T-helper 2 cell treated with Interferon-gamma antibody and Interleukin-4, amounts not matched to agents 5 μg/mL and 100 μg/mL, for 36 hours (primary cell): ENCODE measurements around the gene IL15RA.
A peak's percentile ranks its signal among the peaks of the same experiment; 100 is the strongest.
"Not testable (repeated sequence)": the region's sequence is repeated elsewhere in the genome, so short reads cannot be mapped to it uniquely, and the experiment has no call there.

Experiments
- DNase-seq: peaks from one replicate; pipeline ENCODE4 v3.0.0; 2021; ENCODE audit warnings: low spot score
- H3K27ac Mint-ChIP-seq: one replicate; pipeline ENCODE4 v1.8.0; 2021; ENCODE audit warnings: mild to moderate bottlenecking, mixed read lengths
- H3K27me3 Mint-ChIP-seq: one replicate; pipeline ENCODE4 v1.8.0; 2021; ENCODE audit warnings: low read depth, mixed read lengths
- H3K36me3 Mint-ChIP-seq: one replicate; pipeline ENCODE4 v1.8.0; 2021; ENCODE audit warnings: low read depth, mixed read lengths
- H3K4me1 Mint-ChIP-seq: one replicate; pipeline ENCODE4 v1.8.0; 2021; ENCODE audit warnings: low read depth, mixed read lengths
- H3K4me3 Mint-ChIP-seq: one replicate; pipeline ENCODE4 v1.8.0; 2022; ENCODE audit warnings: mild to moderate bottlenecking, moderate library complexity, mixed read lengths
- H3K9me3 Mint-ChIP-seq: one replicate; pipeline ENCODE4 v1.8.0; 2021; ENCODE audit warnings: mixed read lengths

The IL15RA gene

GRCh38 chr10:5971315-5971832 lies 6.0 kb downstream of the IL15RA start:
- Mint-ChIP-seq H3K9me3 (no peaks in the 10 kb centered on the region), H3K4me3 (peak overlapping the region; percentile 61), H3K4me1 (peaks cover 47% of the 10 kb centered on the region), H3K27me3 (no peaks in the 10 kb centered on the region), H3K36me3 (peaks cover 20% of the 10 kb centered on the region), H3K27ac (peak overlapping the region; percentile 74)
- DNase-seq: peak; percentile 28

- no peak for DNase-seq
- H3K27ac Mint-ChIP-seq: peak overlapping the region; percentile 5
- H3K27me3 Mint-ChIP-seq: no peaks in the 10 kb centered on the region
- peaks cover 40% of the 10 kb centered on the region for H3K4me1 Mint-ChIP-seq
- peak overlapping the region; percentile 36 for H3K4me3 Mint-ChIP-seq
- H3K9me3 Mint-ChIP-seq: no peaks in the 10 kb centered on the region
- peaks cover 18% of the 10 kb centered on the region for H3K36me3 Mint-ChIP-seq
Measured at GRCh38 chr10:5970527-5970926, 6.8 kb downstream of the IL15RA start.

GRCh38 chr10:5970066-5970465 lies 7.3 kb downstream of the IL15RA start:
- H3K4me1 Mint-ChIP-seq: peaks cover 36% of the 10 kb centered on the region
- no peaks in the 10 kb centered on the region for H3K9me3 Mint-ChIP-seq
- H3K27ac Mint-ChIP-seq: peak overlapping the region; percentile 5
- H3K36me3 Mint-ChIP-seq: peaks cover 16% of the 10 kb centered on the region
- no peak for DNase-seq
- H3K4me3 Mint-ChIP-seq: no peak overlapping the region
- no peaks in the 10 kb centered on the region for H3K27me3 Mint-ChIP-seq

DNA sequence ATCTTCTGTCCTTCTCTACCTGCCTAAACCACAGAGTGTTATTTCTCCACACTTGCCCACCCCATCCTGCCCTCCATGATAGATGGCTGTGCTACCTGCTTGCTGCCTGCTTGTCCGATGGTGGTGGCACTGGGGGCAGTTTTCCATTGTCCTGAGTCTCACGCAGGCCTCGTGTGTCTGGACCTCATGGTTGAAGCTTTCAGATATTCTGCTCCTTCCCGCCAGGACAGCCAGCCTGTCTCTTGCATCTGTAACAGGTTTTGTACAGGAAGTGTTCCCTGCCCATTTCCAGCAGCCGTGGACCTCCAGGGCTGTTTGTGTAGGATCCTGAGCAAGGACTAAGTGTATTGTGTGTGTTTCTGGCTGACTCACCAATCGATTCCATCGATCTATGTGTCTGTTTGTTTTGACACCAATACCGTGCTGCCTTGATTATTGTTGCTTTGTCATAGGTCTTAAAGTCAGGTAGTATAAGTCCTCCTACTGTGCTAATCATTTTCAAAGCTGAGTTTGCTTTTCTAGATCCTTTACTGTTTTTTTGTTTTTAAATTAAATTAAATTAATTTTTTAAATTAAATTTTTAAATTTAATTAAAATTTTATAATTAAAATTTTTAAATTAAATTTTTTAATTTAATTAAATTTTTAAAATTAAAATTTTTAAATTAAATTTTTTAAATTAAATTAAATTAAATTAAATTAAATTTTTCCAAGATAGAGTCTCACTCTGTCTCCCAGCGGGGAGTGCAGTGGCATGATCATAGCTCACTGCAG lies 8.5 kb downstream of the IL15RA start:
- peaks cover 20% of the 10 kb centered on the region for H3K36me3 Mint-ChIP-seq
- no peak overlapping the region for H3K4me3 Mint-ChIP-seq
- H3K27ac Mint-ChIP-seq: no peak overlapping the region
- H3K27me3 Mint-ChIP-seq: no peaks in the 10 kb centered on the region
- DNase-seq: no peak
- H3K9me3 Mint-ChIP-seq: no peaks in the 10 kb centered on the region
- H3K4me1 Mint-ChIP-seq: peaks cover 31% of the 10 kb centered on the region

GRCh38 chr10:5968037-5968680 lies 9.2 kb downstream of the IL15RA start:
- Mint-ChIP-seq H3K4me1 (peaks cover 32% of the 10 kb centered on the region), H3K27ac (no peak overlapping the region), H3K9me3 (no peaks in the 10 kb centered on the region), H3K27me3 (no peaks in the 10 kb centered on the region), H3K36me3 (peaks cover 18% of the 10 kb centered on the region), H3K4me3 (no peak overlapping the region)
- DNase-seq: no peak

DNA sequence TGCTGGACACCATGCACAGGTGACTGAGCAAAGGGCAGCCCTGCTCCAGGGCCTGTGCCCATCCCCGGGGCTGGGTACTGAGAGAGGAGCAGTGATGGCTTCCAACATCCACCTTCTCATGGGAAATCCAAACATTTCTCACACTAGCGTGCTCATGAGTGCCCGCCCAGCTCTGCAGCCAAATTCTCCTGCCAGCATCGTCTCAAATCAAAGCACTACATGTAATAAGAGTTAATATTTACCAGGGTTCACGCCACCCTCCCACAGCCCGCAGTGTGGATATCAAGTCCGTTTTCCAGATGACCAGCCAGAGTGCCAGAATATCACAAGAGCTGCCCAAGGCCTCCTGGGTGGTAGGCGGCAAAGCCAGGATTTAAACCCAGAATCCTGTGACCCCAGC lies 12.1 kb downstream of the IL15RA start:
- peaks cover 11% of the 10 kb centered on the region for H3K4me1 Mint-ChIP-seq
- no peaks in the 10 kb centered on the region for H3K27me3 Mint-ChIP-seq
- H3K27ac Mint-ChIP-seq: no peak overlapping the region
- H3K4me3 Mint-ChIP-seq: no peak overlapping the region
- H3K36me3 Mint-ChIP-seq: peaks cover 28% of the 10 kb centered on the region
- DNase-seq: no peak
- no peaks in the 10 kb centered on the region for H3K9me3 Mint-ChIP-seq

- Mint-ChIP-seq H3K27ac (no peak overlapping the region), H3K9me3 (no peaks in the 10 kb centered on the region), H3K4me3 (no peak overlapping the region), H3K36me3 (peaks cover 32% of the 10 kb centered on the region), H3K4me1 (peaks cover 5% of the 10 kb centered on the region), H3K27me3 (no peaks in the 10 kb centered on the region)
- no peak for DNase-seq
Measured at GRCh38 chr10:5964736-5965135, 12.6 kb downstream of the IL15RA start.

- Mint-ChIP-seq H3K27ac (no peak overlapping the region), H3K4me1 (peaks cover 3% of the 10 kb centered on the region), H3K27me3 (no peaks in the 10 kb centered on the region), H3K36me3 (peaks cover 34% of the 10 kb centered on the region), H3K4me3 (no peak overlapping the region), H3K9me3 (no peaks in the 10 kb centered on the region)
- no peak for DNase-seq
Measured at GRCh38 chr10:5963591-5963990, 13.8 kb downstream of the IL15RA start.

DNA sequence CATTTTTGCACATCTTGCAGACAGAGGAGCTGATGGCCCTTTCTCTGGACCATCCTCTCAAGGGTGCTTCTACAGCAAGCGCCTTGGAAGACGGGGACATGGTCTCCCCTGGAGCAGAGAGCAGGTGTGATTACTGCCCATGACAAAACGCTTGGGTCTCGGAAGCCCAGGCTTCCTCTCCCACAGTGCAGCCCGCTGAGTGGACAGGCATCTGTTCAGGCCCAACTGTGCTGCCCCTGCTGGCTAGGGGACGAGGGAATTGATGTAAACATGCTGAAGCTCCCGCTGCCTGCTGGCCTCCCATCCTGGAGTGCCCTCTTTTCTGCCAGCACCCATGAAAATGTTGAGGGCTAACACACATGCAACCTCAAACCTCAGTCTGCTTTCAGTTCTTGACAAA lies 14.3 kb downstream of the IL15RA start:
- peaks cover 31% of the 10 kb centered on the region for H3K36me3 Mint-ChIP-seq
- H3K27ac Mint-ChIP-seq: no peak overlapping the region
- H3K27me3 Mint-ChIP-seq: no peaks in the 10 kb centered on the region
- no peak overlapping the region for H3K4me3 Mint-ChIP-seq
- DNase-seq: no peak
- H3K9me3 Mint-ChIP-seq: no peaks in the 10 kb centered on the region
- peaks cover 3% of the 10 kb centered on the region for H3K4me1 Mint-ChIP-seq

GRCh38 chr10:5962358-5962940 lies 14.9 kb downstream of the IL15RA start:
- H3K36me3 Mint-ChIP-seq: peaks cover 31% of the 10 kb centered on the region
- not testable (repeated sequence) for H3K27ac Mint-ChIP-seq, H3K9me3 Mint-ChIP-seq, H3K27me3 Mint-ChIP-seq, H3K4me3 Mint-ChIP-seq, H3K4me1 Mint-ChIP-seq, DNase-seq

- H3K36me3 Mint-ChIP-seq: peaks cover 34% of the 10 kb centered on the region
- H3K27ac Mint-ChIP-seq: no peak overlapping the region
- no peak for DNase-seq
- H3K4me3 Mint-ChIP-seq: no peak overlapping the region
- no peaks in the 10 kb centered on the region for H3K9me3 Mint-ChIP-seq
- H3K27me3 Mint-ChIP-seq: no peaks in the 10 kb centered on the region
- peaks cover 3% of the 10 kb centered on the region for H3K4me1 Mint-ChIP-seq
Measured at GRCh38 chr10:5961405-5962100, 15.8 kb downstream of the IL15RA start.

- H3K4me1 Mint-ChIP-seq, H3K9me3 Mint-ChIP-seq, H3K27ac Mint-ChIP-seq, H3K27me3 Mint-ChIP-seq, DNase-seq, H3K4me3 Mint-ChIP-seq: not testable (repeated sequence)
- H3K36me3 Mint-ChIP-seq: peaks cover 39% of the 10 kb centered on the region
Measured at GRCh38 chr10:5960973-5961275, 16.4 kb downstream of the IL15RA start.

- Mint-ChIP-seq H3K36me3 (peaks cover 39% of the 10 kb centered on the region), H3K27me3 (no peaks in the 10 kb centered on the region), H3K9me3 (no peaks in the 10 kb centered on the region), H3K4me3 (no peak overlapping the region), H3K27ac (no peak overlapping the region), H3K4me1 (peaks cover 3% of the 10 kb centered on the region)
- DNase-seq: no peak
Measured at GRCh38 chr10:5960070-5960972, 17.0 kb downstream of the IL15RA start.
